Measurements from ENCODE around the gene MOSPD2.

Gene MOSPD2

DNA sequence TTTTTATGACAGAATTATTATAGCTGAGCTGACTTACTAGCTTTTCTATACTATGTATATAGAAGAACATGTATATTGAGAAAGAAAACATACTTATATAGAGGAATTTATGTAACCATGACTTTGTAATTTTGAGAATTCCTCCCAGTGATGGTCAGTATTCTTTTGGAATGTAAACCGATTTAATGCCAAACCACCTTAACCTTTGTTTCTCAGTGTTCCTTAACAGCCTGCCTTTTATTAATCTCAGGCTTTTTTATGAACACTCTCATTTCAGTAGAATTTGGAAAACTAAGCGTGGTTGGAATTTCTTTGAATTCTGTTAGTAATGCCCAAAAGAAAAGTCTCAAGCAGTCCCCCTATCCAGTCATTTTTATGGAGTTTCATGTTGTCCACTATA is 47.0 kb downstream of the MOSPD2 start:
- TF ChIP-seq, protein P1, sequence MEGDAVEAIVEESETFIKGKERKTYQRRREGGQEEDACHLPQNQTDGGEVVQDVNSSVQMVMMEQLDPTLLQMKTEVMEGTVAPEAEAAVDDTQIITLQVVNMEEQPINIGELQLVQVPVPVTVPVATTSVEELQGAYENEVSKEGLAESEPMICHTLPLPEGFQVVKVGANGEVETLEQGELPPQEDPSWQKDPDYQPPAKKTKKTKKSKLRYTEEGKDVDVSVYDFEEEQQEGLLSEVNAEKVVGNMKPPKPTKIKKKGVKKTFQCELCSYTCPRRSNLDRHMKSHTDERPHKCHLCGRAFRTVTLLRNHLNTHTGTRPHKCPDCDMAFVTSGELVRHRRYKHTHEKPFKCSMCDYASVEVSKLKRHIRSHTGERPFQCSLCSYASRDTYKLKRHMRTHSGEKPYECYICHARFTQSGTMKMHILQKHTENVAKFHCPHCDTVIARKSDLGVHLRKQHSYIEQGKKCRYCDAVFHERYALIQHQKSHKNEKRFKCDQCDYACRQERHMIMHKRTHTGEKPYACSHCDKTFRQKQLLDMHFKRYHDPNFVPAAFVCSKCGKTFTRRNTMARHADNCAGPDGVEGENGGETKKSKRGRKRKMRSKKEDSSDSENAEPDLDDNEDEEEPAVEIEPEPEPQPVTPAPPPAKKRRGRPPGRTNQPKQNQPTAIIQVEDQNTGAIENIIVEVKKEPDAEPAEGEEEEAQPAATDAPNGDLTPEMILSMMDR (conservative IDR thresholded peaks at IDR 0.05; ENCODE audit: control insufficient read depth, insufficient read depth, low read depth, low read length) = no peak
- no peak overlapping the region for H3K4me3 ChIP-seq (ENCODE audit: control insufficient read depth, low read depth, low read length)
- peak; percentile 33 for DNase-seq (ENCODE audit: low read depth)

DNA sequence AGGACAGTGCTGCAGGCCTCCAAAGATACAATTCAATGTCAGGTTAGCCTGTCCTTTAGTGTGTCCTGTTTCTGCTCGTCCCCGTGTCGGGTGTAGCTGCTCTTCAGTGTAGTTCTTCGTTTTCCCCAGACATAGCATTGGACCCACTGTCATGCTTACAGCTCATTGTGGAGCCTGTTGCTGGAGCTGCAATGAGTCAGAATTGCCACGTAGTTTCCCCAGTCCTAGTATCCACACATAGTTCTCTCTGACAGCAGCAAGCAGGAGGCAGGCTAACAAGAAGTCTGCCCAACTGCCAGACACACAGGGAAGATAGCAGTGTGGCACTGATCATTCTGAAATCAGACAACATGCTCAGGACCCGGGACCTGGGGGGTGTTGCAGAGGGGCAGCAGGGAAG is 49.2 kb downstream of the MOSPD2 start:
- peak; percentile 77 for DNase-seq (ENCODE audit: low read depth)
- TF ChIP-seq, protein P1 (conservative IDR thresholded peaks at IDR 0.05; ENCODE audit: control insufficient read depth, insufficient read depth, low read depth, low read length) = no peak
- H3K4me3 ChIP-seq (ENCODE audit: control insufficient read depth, low read depth, low read length) = no peak overlapping the region

DNA sequence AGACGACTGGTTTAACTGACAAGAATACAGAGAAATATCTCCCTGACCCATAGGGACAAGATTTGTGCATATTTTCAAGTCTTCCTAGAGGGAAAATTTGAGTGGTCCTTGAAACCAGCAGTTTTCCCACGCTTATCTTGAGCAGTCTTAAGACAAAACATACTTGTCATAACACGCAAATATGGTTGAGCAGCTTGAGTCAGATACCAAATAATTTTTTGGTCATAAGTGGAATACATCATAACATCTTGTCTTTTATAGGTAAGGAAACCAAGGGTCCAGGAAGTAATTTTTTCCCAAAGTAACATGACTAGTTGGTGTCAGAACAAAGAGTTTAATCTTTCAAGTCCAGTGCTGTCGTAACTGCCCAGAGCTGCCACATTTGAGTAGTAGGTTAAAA is 50.5 kb downstream of the MOSPD2 start:
- TF ChIP-seq, protein P1 (conservative IDR thresholded peaks at IDR 0.05; ENCODE audit: control insufficient read depth, insufficient read depth, low read depth, low read length) = no peak
- no peak for DNase-seq (ENCODE audit: low read depth)
- H3K4me3 ChIP-seq (ENCODE audit: control insufficient read depth, low read depth, low read length) = no peak overlapping the region

DNA sequence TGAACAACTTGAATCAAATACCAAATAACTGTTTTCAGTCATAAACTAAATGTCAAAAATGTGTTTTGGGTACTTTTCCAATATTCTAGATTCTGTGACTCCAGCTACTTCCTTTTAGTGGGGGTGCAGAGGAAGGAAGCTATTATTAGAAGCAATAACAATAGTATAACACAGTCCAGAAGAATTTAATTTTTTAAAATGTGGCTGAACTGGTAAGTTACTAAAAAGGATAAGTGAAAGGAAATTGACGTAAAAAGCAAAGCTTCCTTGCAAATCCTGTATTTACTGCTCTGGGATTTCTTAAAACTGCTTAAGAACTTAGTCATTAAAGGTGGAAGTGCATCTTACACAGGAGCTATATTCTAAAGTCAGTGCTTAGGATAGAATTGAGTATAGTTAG is 53.2 kb downstream of the MOSPD2 start:
- H3K4me3 ChIP-seq (ENCODE audit: control insufficient read depth, low read depth, low read length) = no peak overlapping the region
- TF ChIP-seq, protein P1 (conservative IDR thresholded peaks at IDR 0.05; ENCODE audit: control insufficient read depth, insufficient read depth, low read depth, low read length) = no peak
- DNase-seq (ENCODE audit: low read depth) = no peak

DNA sequence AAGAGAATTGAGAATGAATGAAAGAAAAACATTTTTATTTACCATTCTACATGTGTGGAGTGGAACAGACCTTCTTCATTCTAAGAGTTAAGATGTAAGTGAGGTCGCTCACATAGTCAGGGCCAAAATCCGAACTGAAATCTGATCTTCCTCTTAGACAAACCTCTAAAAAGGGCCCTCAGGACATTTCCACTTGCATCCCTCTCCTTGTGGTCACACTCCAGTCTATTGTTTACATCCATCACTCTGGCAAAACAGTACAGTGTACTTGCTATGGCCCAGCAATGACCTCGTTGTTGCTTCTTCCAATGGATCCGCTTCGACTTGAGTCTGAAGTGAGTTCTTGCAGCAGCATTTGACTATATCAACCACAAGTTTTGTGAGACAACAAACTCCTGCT is 54.2 kb downstream of the MOSPD2 start:
- no peak for DNase-seq (ENCODE audit: low read depth)
- H3K4me3 ChIP-seq (ENCODE audit: control insufficient read depth, low read depth, low read length) = no peak overlapping the region
- TF ChIP-seq, protein P1 (conservative IDR thresholded peaks at IDR 0.05; ENCODE audit: control insufficient read depth, insufficient read depth, low read depth, low read length) = no peak

DNA sequence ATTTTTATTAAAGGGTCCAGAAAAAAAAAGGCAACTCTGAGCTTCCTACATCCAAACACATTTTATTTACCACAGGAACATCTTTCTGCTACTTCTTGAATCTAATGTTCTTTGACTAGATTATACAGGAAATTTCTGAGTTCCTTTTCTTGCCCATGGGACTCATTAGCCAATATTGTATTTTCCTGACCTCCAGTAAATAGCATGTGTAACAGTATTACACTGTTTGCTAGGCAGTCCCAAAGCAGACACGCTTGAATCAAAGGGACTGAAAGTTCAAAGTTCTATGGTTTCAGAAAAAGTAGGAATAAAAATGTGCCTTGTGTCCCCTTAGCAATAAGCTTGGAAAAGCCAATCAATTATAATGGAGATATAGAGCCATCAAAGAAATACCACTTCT is 57.4 kb downstream of the MOSPD2 start:
- TF ChIP-seq, protein P1 (conservative IDR thresholded peaks at IDR 0.05; ENCODE audit: control insufficient read depth, insufficient read depth, low read depth, low read length) = no peak
- DNase-seq (ENCODE audit: low read depth) = no peak
- no peak overlapping the region for H3K4me3 ChIP-seq (ENCODE audit: control insufficient read depth, low read depth, low read length)

DNA sequence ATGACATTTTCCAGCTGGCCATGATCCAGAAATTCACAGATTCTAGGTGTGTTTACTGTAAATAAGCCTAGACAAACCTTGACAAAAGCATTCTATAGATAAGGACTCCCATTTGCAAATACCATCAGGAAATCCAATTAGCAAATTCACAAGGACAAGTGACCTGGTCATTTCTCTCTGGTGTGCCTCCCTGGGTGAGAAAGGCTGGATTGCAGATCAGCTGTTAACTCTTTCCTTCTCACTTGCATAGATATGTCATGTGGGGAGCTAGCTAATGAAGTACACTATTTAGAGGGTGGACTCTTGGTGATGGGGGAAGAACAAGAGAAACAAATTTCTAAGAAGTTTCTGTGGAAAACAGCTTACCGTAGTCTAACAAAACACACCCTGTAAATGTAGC is 58.9 kb downstream of the MOSPD2 start:
- no peak for DNase-seq (ENCODE audit: low read depth)
- TF ChIP-seq, protein P1 (conservative IDR thresholded peaks at IDR 0.05; ENCODE audit: control insufficient read depth, insufficient read depth, low read depth, low read length) = no peak
- no peak overlapping the region for H3K4me3 ChIP-seq (ENCODE audit: control insufficient read depth, low read depth, low read length)
